ENCODE measurements around the gene SLC30A7.

Gene SLC30A7

GRCh38 chr1:101003012-101003650 is 107.2 kb downstream of the SLC30A7 start:
- peaks cover 37% of the 10 kb centered on the region for H3K36me3 ChIP-seq (ENCODE audit: control insufficient read depth, insufficient read depth, low read length)
- H3K4me3 ChIP-seq (ENCODE audit: extremely low read depth, insufficient read depth, low read length, poor library complexity, severe bottlenecking), result no peak overlapping the region
- peaks cover 7% of the 10 kb centered on the region for H3K4me1 ChIP-seq (ENCODE audit: control insufficient read depth, insufficient read depth, low read length, poor library complexity, severe bottlenecking)
- no CpG with 5 or more reads among the region's 1 CpG for WGBS, 2 experiments (ENCODE audit: insufficient coverage in 2 of 2)
- no peak overlapping the region for H3K27ac ChIP-seq (ENCODE audit: low read depth, low read length, severe bottlenecking)
- no peaks in the 10 kb centered on the region for H3K9me3 ChIP-seq (ENCODE audit: control insufficient read depth, low read length)

- peaks cover 7% of the 10 kb centered on the region for H3K4me1 ChIP-seq (ENCODE audit: control insufficient read depth, insufficient read depth, low read length, poor library complexity, severe bottlenecking)
- no CpG with 5 or more reads among the region's 1 CpG for WGBS, 2 experiments (ENCODE audit: insufficient coverage in 2 of 2)
- no peak overlapping the region for H3K4me3 ChIP-seq (ENCODE audit: extremely low read depth, insufficient read depth, low read length, poor library complexity, severe bottlenecking)
- H3K27ac ChIP-seq (ENCODE audit: low read depth, low read length, severe bottlenecking), result no peak overlapping the region
- no peaks in the 10 kb centered on the region for H3K9me3 ChIP-seq (ENCODE audit: control insufficient read depth, low read length)
- peaks cover 30% of the 10 kb centered on the region for H3K36me3 ChIP-seq (ENCODE audit: control insufficient read depth, insufficient read depth, low read length)
These were observed 108.2 kb downstream of the SLC30A7 start for GRCh38 chr1:101004061-101004460.

- no peaks in the 10 kb centered on the region for H3K9me3 ChIP-seq (ENCODE audit: control insufficient read depth, low read length)
- H3K4me1 ChIP-seq (ENCODE audit: control insufficient read depth, insufficient read depth, low read length, poor library complexity, severe bottlenecking), result peaks cover 7% of the 10 kb centered on the region
- peaks cover 24% of the 10 kb centered on the region for H3K36me3 ChIP-seq (ENCODE audit: control insufficient read depth, insufficient read depth, low read length)
- H3K4me3 ChIP-seq (ENCODE audit: extremely low read depth, insufficient read depth, low read length, poor library complexity, severe bottlenecking), result no peak overlapping the region
- H3K27ac ChIP-seq (ENCODE audit: low read depth, low read length, severe bottlenecking), result no peak overlapping the region
- WGBS, 2 experiments (ENCODE audit: insufficient coverage in 2 of 2), result 92 to 100% methylated on average over 2 of the region's 3 CpGs
These were observed 108.8 kb downstream of the SLC30A7 start for GRCh38 chr1:101004670-101005069.

- H3K4me1 ChIP-seq (ENCODE audit: control insufficient read depth, insufficient read depth, low read length, poor library complexity, severe bottlenecking), result peaks cover 7% of the 10 kb centered on the region
- no peak overlapping the region for H3K4me3 ChIP-seq (ENCODE audit: extremely low read depth, insufficient read depth, low read length, poor library complexity, severe bottlenecking)
- no peak overlapping the region for H3K27ac ChIP-seq (ENCODE audit: low read depth, low read length, severe bottlenecking)
- WGBS, 2 experiments (ENCODE audit: insufficient coverage in 2 of 2), result no CpG with 5 or more reads among the region's 1 CpG
- peaks cover 19% of the 10 kb centered on the region for H3K36me3 ChIP-seq (ENCODE audit: control insufficient read depth, insufficient read depth, low read length)
- H3K9me3 ChIP-seq (ENCODE audit: control insufficient read depth, low read length), result no peaks in the 10 kb centered on the region
These were observed 109.3 kb downstream of the SLC30A7 start for GRCh38 chr1:101005183-101005582.

- WGBS, 2 experiments (ENCODE audit: insufficient coverage in 2 of 2), result 83% methylated on average over 2 of the region's 4 CpGs; no CpG with 5 or more reads in 1 of the 2 experiments
- H3K27ac ChIP-seq (ENCODE audit: low read depth, low read length, severe bottlenecking), result no peak overlapping the region
- H3K4me3 ChIP-seq (ENCODE audit: extremely low read depth, insufficient read depth, low read length, poor library complexity, severe bottlenecking), result no peak overlapping the region
- peaks cover 7% of the 10 kb centered on the region for H3K4me1 ChIP-seq (ENCODE audit: control insufficient read depth, insufficient read depth, low read length, poor library complexity, severe bottlenecking)
- no peaks in the 10 kb centered on the region for H3K9me3 ChIP-seq (ENCODE audit: control insufficient read depth, low read length)
- H3K36me3 ChIP-seq (ENCODE audit: control insufficient read depth, insufficient read depth, low read length), result peaks cover 15% of the 10 kb centered on the region
These were observed 110.0 kb downstream of the SLC30A7 start for GRCh38 chr1:101005871-101006270.

GRCh38 chr1:101006553-101006952 is 110.7 kb downstream of the SLC30A7 start:
- H3K4me1 ChIP-seq (ENCODE audit: control insufficient read depth, insufficient read depth, low read length, poor library complexity, severe bottlenecking), result peaks cover 7% of the 10 kb centered on the region
- no peak overlapping the region for H3K27ac ChIP-seq (ENCODE audit: low read depth, low read length, severe bottlenecking)
- H3K4me3 ChIP-seq (ENCODE audit: extremely low read depth, insufficient read depth, low read length, poor library complexity, severe bottlenecking), result no peak overlapping the region
- H3K36me3 ChIP-seq (ENCODE audit: control insufficient read depth, insufficient read depth, low read length), result peaks cover 9% of the 10 kb centered on the region
- WGBS, 2 experiments (ENCODE audit: insufficient coverage in 2 of 2), result 100% methylated on average over 2 of the region's 2 CpGs; no CpG with 5 or more reads in 1 of the 2 experiments
- H3K9me3 ChIP-seq (ENCODE audit: control insufficient read depth, low read length), result no peaks in the 10 kb centered on the region

GRCh38 chr1:101008229-101008834 is 112.4 kb downstream of the SLC30A7 start:
- Histone ChIP-seq H3K9me3 (ENCODE audit: control insufficient read depth, low read length) (no peaks in the 10 kb centered on the region), H3K4me3 (ENCODE audit: extremely low read depth, insufficient read depth, low read length, poor library complexity, severe bottlenecking) (no peak overlapping the region), H3K27ac (ENCODE audit: low read depth, low read length, severe bottlenecking) (no peak overlapping the region), H3K36me3 (ENCODE audit: control insufficient read depth, insufficient read depth, low read length) (peaks cover 24% of the 10 kb centered on the region), H3K4me1 (ENCODE audit: control insufficient read depth, insufficient read depth, low read length, poor library complexity, severe bottlenecking) (no peaks in the 10 kb centered on the region)
- WGBS, 2 experiments (ENCODE audit: insufficient coverage in 2 of 2), result 88 to 100% methylated on average over 1 of the region's 3 CpGs

GRCh38 chr1:101013776-101014175 is 117.9 kb downstream of the SLC30A7 start:
- H3K27ac ChIP-seq (ENCODE audit: low read depth, low read length, severe bottlenecking), result no peak overlapping the region
- H3K9me3 ChIP-seq (ENCODE audit: control insufficient read depth, low read length), result no peaks in the 10 kb centered on the region
- no peak overlapping the region for H3K4me3 ChIP-seq (ENCODE audit: extremely low read depth, insufficient read depth, low read length, poor library complexity, severe bottlenecking)
- peaks cover 29% of the 10 kb centered on the region for H3K36me3 ChIP-seq (ENCODE audit: control insufficient read depth, insufficient read depth, low read length)
- no peaks in the 10 kb centered on the region for H3K4me1 ChIP-seq (ENCODE audit: control insufficient read depth, insufficient read depth, low read length, poor library complexity, severe bottlenecking)
- 67 to 100% methylated on average over 1 of the region's 1 CpG for WGBS, 2 experiments (ENCODE audit: insufficient coverage in 2 of 2)

GRCh38 chr1:101017448-101017847 is 121.6 kb downstream of the SLC30A7 start:
- H3K36me3 ChIP-seq (ENCODE audit: control insufficient read depth, insufficient read depth, low read length), result peaks cover 26% of the 10 kb centered on the region
- no peak overlapping the region for H3K27ac ChIP-seq (ENCODE audit: low read depth, low read length, severe bottlenecking)
- WGBS, 2 experiments (ENCODE audit: insufficient coverage in 2 of 2), result no CpG with 5 or more reads among the region's 1 CpG
- no peak overlapping the region for H3K4me3 ChIP-seq (ENCODE audit: extremely low read depth, insufficient read depth, low read length, poor library complexity, severe bottlenecking)
- no peaks in the 10 kb centered on the region for H3K9me3 ChIP-seq (ENCODE audit: control insufficient read depth, low read length)
- H3K4me1 ChIP-seq (ENCODE audit: control insufficient read depth, insufficient read depth, low read length, poor library complexity, severe bottlenecking), result no peaks in the 10 kb centered on the region

GRCh38 chr1:101022294-101022693 is 126.4 kb downstream of the SLC30A7 start:
- Histone ChIP-seq H3K4me3 (ENCODE audit: extremely low read depth, insufficient read depth, low read length, poor library complexity, severe bottlenecking) (no peak overlapping the region), H3K36me3 (ENCODE audit: control insufficient read depth, insufficient read depth, low read length) (peaks cover 13% of the 10 kb centered on the region), H3K27ac (ENCODE audit: low read depth, low read length, severe bottlenecking) (no peak overlapping the region), H3K4me1 (ENCODE audit: control insufficient read depth, insufficient read depth, low read length, poor library complexity, severe bottlenecking) (no peaks in the 10 kb centered on the region), H3K9me3 (ENCODE audit: control insufficient read depth, low read length) (no peaks in the 10 kb centered on the region)
- 100% methylated on average over 1 of the region's 3 CpGs; no CpG with 5 or more reads in 1 of the 2 experiments for WGBS, 2 experiments (ENCODE audit: insufficient coverage in 2 of 2)

GRCh38 chr1:101025283-101025656 is 129.4 kb downstream of the SLC30A7 start:
- Histone ChIP-seq H3K36me3 (ENCODE audit: control insufficient read depth, insufficient read depth, low read length) (peaks cover 8% of the 10 kb centered on the region), H3K4me3 (ENCODE audit: extremely low read depth, insufficient read depth, low read length, poor library complexity, severe bottlenecking) (peak overlapping the region; percentile 75), H3K27ac (ENCODE audit: low read depth, low read length, severe bottlenecking) (peak overlapping the region; percentile 85), H3K9me3 (ENCODE audit: control insufficient read depth, low read length) (no peaks in the 10 kb centered on the region), H3K4me1 (ENCODE audit: control insufficient read depth, insufficient read depth, low read length, poor library complexity, severe bottlenecking) (no peaks in the 10 kb centered on the region)
- WGBS, 2 experiments (ENCODE audit: insufficient coverage in 2 of 2), result 2 to 3% methylated on average over 7 to 8 of the region's 9 CpGs

Measured in mesodermal cell (in vitro differentiated cells).